Right ventricle myocardium inferior (tissue), 1 donor: ENCODE results near the gene TRIM32. TPM values are rescaled to one million over a fixed set of nuclear protein-coding genes. Genes with fewer than 3 reads are reported as not detected.

Source experiments
- ATAC-seq: fragments of 200-7000 bp; cut with Tn5 transposase; one replicate; pipeline ENCODE4 v1.9.1; 2020; ENCODE audit warnings: mild to moderate bottlenecking, moderate library complexity
- DNase-seq: peaks from one replicate; pipeline ENCODE4 v3.0.0; 2021; ENCODE audit errors: missing footprints
- intact Hi-C: fragments of 100-400 bp; cut with DNase I; formaldehyde crosslinking; loops from one replicate; pipeline ENCODE4 v1.11.0; 2022
- long read RNA-seq: library from polyadenylated mRNA; unstranded; transcript quantifications from one replicate; pipeline ENCODE4 v2.0.0, GENCODE V29; 2021
- total RNA-seq: library from RNA; stranded (reverse); fragmentation: NEBNext Ultra II Directional; extraction: Animal tissue kit (Norgen Biotek cat#: 25700); gene quantifications from one replicate; pipeline ENCODE4 v1.2.1, GENCODE V29; 2021
- donor health status: DM: no; HTN: yes; CAD: no; lungs with severe emphysema.

TRIM32 gene
- total RNA-seq: 15.6 TPM
- long read RNA-seq, transcript TRIM32-201 (2 exons, 3,688 nt): major isoform, 9 of 13 reads
- long read RNA-seq, partial matches to known transcripts: 0 of 13 reads
- long read RNA-seq, other reads (novel, unspliced or antisense): 2 of 13 reads

DNA sequence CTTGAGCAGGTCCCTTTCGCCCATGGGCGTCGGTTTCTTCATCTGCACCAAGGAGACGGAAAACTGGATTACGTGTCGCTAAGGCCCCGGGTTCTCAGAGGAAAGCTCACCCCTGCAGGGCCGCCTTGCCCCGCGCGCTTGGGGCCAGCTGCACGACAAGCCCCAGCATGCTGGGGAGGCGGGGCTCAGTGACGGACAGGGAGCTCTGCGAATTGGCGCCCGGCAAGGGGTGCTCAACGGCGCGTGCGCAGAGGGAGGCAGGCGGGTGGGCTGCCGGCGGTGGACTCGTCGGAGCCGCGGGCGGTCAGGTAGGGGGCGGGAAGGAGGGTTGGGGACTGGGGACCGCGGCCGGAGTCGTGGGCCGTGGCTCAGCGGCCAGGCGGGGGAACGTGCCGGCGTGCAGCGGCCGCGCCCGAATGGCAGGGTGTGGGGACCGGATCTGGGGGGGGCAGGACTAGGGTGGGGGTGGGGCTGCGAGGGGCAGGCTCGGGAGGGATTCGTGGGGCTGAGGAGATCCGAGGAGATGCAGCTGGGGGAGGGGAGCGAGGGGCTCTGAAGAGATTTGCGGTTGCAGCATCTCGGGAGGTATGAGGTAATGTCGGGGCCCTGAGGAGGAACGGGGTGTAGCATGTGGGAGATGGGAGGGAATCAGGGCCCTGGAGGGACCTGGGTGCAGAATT lies at the start of gene TRIM32:
TSS of gene TRIM32 (plus strand) at position 232 of the 680 bp plus-strand sequence. CDS start 10,438 bp downstream, outside the sequence.
- intact Hi-C loops: no loop called here

GRCh38 chr9:116639251-116639741 lies 47.8 kb upstream of the TRIM32 start:
- intact Hi-C loops: no loop called here
- ATAC-seq (peak; percentile 57), DNase-seq (no peak)

More for the DNA sequence above, at the start of gene TRIM32:
- peak; percentile 95 for DNase-seq
- ATAC-seq: peak; percentile 98

- DNase-seq: no peak
- intact Hi-C loops: no loop called here
- ATAC-seq: no peak
These were observed 45.6 kb upstream of the TRIM32 start for GRCh38 chr9:116641292-116642059.

DNA sequence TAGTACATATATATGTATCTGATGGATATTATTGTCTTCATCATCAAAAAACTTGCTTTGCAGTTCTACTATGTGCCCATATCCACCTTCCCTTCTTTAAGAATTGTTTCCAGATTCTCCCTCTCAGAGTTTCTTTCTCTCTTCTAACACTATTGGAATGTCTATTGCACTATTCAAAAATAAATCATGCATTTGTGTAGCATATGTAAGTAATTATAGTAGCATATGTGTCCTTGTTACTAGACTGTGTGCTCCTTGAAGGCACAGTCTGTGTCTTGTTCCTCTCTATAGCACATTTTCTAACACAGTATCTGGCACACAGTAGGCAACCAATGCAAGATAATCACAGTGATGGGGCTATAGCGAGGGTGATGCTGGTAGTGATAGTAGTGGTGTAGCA lies 43.4 kb upstream of the TRIM32 start:
- ATAC-seq: no peak
- intact Hi-C loops: no loop called here
- DNase-seq: no peak

DNA sequence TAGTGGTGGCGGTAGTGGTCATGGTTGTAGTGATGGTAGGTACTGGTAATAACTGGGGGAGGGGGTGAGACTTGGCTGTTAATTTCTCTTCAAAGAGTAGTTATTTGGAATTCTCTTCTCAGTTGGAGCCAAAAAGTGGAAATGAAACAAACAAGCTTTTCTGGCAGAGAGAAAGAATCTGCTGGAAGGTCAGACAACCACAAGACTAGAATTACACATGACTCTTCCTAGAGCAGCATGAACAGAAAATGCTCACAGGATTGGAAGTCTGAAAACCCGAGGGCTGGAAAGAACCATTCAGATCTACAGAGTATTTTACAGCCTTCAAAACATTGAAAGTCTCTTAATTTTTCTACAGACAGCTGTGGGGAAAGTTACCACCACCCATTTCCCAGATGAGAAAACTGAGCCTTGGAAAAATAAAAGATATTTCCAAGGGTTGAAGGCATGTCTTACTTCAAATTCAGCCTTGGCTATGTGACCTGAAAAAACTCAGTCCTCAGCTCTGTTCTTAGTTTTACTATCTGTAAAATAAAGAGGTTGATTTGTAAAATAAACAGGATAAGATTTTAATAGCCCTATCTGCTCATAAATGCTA lies 42.9 kb upstream of the TRIM32 start:
- intact Hi-C loops: no loop called here
- ATAC-seq (no peak), DNase-seq (no peak)

DNA sequence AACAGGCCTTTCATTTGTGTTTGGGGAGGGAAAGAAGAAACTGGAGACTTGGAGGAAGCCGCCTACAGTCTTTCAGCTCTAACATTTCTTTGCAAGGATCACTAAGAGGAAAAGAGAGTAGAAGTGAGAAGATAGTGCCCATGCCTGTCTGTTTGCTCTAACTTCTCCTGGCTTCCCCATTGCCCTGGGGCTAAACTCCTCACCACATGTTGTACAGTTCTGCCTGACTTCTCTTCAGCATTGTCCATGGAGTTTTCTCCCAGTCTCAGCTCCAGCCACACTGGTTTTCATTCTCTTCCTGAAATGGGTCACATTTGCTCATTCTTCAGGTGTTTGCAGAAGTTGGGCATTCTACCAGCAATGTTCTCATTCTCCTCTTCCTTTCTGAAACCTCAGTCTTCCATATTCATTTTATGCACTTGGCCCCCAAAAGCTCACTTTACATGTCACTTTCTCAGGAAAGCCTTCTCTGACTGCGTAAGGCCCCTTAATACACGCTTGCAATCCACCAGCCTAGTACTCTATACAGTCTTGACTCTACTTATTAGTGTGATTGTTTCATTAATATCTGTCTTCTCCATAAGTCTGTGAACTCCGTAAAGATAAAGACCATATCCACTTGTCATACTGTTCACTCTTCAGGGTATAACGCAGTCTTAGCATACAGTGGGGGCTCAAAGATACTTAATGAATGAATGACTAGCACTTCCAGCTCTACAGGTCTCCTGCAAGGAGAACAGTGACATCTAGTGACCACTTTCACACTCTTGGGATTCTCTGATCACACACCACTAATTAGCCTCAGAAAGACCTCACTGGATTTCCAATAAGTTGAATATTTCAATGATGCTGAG lies 40.2 kb upstream of the TRIM32 start:
- peak; percentile 79 for ATAC-seq
- no peak for DNase-seq

DNA sequence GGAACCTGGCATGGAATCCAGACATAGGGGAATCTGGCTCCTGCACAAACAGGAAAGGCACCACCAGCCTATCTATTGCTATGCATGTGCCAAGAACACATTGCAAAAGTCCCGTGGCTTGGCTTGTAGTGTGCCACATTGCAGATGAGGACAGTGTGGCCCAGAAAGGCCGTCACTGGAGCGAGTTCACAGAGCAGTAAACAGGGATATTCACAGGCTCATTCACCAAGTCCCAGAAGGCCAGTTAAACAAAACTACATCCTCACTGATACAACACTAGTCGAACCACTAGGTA lies 39.6 kb upstream of the TRIM32 start:
- DNase-seq (peak; percentile 73), ATAC-seq (peak; percentile 91)
- intact Hi-C loops: loop anchor here (2.0 to 5.0 kb wide), 2 partner anchors 73 to 490 kb away; no protein-coding TSS in a partner anchor

More for the DNA sequence above, 40.2 kb upstream of the TRIM32 start:
- intact Hi-C loops: loop anchor here (2.0 to 5.0 kb wide), 2 partner anchors 72 to 490 kb away; no protein-coding TSS in a partner anchor

- intact Hi-C loops: loop anchor here (10.0 kb wide), 1 partner anchor 769 kb away; no protein-coding TSS in a partner anchor
- DNase-seq (no peak), ATAC-seq (no peak)
These were observed 33.6 kb upstream of the TRIM32 start for GRCh38 chr9:116653348-116654058.

DNA sequence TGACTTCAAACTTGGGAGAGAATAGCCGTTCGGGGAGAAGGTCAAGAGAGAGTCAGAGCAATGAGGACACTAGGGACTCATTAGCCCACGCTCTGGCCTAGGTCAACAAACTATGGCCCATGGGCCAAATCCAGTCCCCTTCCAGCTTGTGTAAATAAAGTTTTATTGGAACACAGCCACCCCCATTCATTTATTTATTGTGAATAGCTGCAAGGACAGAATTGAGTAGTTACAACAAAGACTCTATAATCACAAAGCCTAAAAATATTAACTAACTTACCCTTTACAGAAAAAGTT lies 33.1 kb upstream of the TRIM32 start:
- intact Hi-C loops: loop anchor here (10.0 kb wide), 1 partner anchor 769 kb away; no protein-coding TSS in a partner anchor
- no peak for ATAC-seq
- no peak for DNase-seq

DNA sequence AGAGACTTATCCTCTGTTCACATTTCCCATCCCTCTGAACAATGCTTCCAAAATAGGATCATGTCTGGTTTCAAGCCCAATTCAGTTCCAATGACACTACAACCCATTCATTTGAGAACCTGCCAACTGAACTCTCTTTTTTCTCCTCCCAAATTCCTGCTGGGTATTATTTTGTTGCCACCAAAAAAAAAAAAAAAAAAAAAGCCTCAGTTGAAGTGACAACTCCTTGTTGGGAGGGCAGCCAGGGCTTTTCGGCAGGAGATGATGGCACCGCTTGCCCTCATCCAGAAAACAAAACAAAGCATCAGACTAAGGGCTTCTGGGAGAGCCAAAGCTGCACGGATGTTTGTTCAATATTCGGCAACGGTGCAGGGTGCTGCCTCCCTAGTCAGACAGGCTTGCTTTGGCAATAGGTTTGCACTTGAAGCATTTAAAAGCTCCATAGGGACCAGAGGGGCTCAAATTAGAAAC lies 30.6 kb upstream of the TRIM32 start:
- peak; percentile 29 for ATAC-seq
- no peak for DNase-seq
- intact Hi-C loops: loop anchor here (5.0 to 10.0 kb wide), 2 partner anchors 159 to 772 kb away; no protein-coding TSS in a partner anchor

GRCh38 chr9:116656977-116657376 lies 30.1 kb upstream of the TRIM32 start:
- DNase-seq (no peak), ATAC-seq (no peak)
- intact Hi-C loops: loop anchor here (5.0 to 10.0 kb wide), 2 partner anchors 160 to 772 kb away; no protein-coding TSS in a partner anchor

GRCh38 chr9:116658265-116658664 lies 28.8 kb upstream of the TRIM32 start:
- DNase-seq (no peak), ATAC-seq (no peak)
- intact Hi-C loops: loop anchor here (5.0 to 10.0 kb wide), 2 partner anchors 161 to 773 kb away; no protein-coding TSS in a partner anchor

DNA sequence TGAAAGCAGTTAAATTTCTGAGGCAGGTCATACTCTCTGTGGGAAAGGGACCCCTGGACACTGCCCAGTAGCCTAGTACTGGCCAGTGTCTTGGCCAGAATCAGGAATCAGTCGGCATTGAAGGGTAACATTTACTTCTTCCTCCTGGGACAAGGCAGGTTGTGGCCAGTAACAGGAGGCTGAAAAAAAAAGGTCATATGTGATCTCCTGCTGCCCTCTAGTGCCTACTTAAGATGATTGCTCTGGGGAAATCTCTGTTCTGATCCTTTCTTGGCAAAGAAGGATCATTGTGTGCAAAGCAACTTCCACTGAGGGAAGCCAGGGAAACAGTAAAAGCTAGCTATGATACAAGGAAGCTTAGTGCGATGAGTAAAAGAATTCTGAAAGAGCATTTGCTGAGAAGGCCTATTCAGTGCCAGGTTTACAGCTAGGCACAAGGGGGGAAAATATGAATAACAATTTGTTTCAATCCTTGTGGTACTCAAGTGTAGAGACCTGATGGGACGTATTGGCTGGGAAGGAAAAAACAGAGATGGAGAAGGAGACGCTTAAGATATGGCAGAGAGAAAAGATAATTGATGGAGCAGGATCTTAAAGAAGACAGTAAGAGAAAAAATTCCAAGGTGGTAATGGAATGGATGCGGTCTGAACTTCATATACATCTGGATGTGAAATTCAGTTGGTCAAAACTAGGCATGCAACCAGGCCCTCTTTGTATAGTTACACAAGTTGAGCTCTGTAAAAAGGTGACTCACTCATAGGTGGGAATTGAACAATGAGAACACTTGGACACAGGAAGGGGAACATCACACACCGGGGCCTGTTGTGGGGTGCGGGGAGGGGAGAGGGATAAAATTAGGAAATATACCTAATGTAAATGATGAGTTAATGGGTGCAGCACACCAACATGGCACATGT lies 25.8 kb upstream of the TRIM32 start:
- ATAC-seq: peak; percentile 83
- intact Hi-C loops: loop anchor here (5.0 kb wide), 2 partner anchors 509 to 1069 kb away; partner anchors contain the start of gene PAPPA
- DNase-seq: no peak

DNA sequence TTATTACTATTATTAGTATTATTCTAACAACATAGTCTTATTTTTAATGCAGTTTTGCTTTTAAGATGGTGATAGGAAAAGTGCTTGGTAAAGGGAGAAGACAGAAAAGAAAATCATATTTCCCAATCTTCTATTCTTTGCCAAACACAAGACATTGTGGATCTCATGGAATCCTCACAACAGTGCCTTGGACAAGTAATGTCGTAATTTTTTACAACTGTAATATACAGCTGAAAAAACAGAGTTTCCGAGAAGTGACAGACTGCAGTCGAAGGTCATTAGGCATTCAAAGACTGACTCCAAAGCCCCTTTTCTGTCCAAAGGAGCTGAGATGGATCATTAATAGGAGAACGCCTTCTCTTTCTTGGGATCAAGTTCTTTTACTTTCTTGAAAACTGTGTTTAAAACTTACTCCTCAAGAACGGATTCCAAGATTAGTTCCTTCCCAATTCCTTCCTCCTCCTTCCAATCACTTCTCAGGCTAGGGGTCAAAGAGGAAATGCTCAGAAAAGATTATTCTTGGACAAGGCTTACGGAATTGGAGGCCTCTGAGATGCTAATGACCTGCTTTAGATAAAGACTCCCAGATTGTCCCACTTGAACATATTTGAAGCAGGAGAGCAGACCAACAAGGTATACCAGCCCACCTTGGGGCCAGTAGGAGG lies 24.3 kb upstream of the TRIM32 start:
- ATAC-seq (no peak), DNase-seq (no peak)
- intact Hi-C loops: loop anchor here (5.0 kb wide), 2 partner anchors 510 to 1070 kb away; partner anchors contain the start of gene PAPPA

DNA sequence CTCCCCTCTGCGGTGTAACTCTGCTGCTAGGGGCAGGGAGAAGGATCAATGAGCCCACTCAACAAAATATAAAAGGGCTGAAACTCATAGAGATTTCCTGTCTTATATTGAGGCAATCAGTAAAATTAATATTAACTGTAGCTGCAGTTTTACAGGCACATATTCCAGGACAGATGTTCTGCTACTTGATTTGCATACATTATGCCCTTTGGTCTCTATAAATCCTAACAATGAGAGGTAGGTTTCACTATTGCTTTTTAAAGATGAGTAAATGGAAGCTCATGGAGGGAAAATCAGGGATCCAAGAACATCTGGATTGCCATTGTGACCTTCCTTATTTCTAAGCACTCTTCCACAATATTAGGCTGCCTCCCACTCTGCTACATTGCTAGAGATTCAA lies 23.5 kb upstream of the TRIM32 start:
- ATAC-seq: no peak
- intact Hi-C loops: loop anchor here (5.0 kb wide), 2 partner anchors 511 to 1071 kb away; partner anchors contain the start of gene PAPPA

More for the DNA sequence above, 23.5 kb upstream of the TRIM32 start:
- no peak for DNase-seq
